Neuron (in vitro differentiated cells): ENCODE data around the gene FHIT.
"Not testable (repeated sequence)": the region's sequence is repeated elsewhere in the genome, so short reads cannot be mapped to it uniquely, and the experiment has no call there.

Experiments used
- H2AFZ ChIP-seq: one replicate; pipeline ENCODE4 v1.6.1; 2013; ENCODE audit warnings: low read depth, mild to moderate bottlenecking, inconsistent platforms, low read length, moderate library complexity
- H3K27me3 ChIP-seq: one replicate; pipeline ENCODE4 v1.6.1; 2013; ENCODE audit warnings: low read length; ENCODE audit not compliant: insufficient read depth
- H3K36me3 ChIP-seq: one replicate; pipeline ENCODE4 v1.6.1; 2013; ENCODE audit warnings: low read length; ENCODE audit not compliant: insufficient read depth
- H3K4me1 ChIP-seq: one replicate; pipeline ENCODE4 v1.6.1; 2013; ENCODE audit warnings: low read length; ENCODE audit not compliant: insufficient read depth
- H3K4me3 ChIP-seq: 2 replicates; pipeline ENCODE4 v1.5.1; 2013; ENCODE audit warnings: mild to moderate bottlenecking, low read length, moderate library complexity
- H3K9me3 ChIP-seq: one replicate; pipeline ENCODE4 v1.6.1; 2013; ENCODE audit warnings: low read length

Gene FHIT

GRCh38 chr3:59949311-59949710 is 1301.9 kb downstream of the FHIT start:
- Histone ChIP-seq H3K36me3 (no peaks in the 10 kb centered on the region), H3K27me3 (no peaks in the 10 kb centered on the region), H3K4me1 (no peaks in the 10 kb centered on the region), H3K4me3 (no peak overlapping the region), H3K9me3 (no peaks in the 10 kb centered on the region), H2AFZ (no peak overlapping the region)

GRCh38 chr3:59946401-59946800 is 1304.9 kb downstream of the FHIT start:
- no peak overlapping the region for H2AFZ ChIP-seq
- no peaks in the 10 kb centered on the region for H3K36me3 ChIP-seq
- no peaks in the 10 kb centered on the region for H3K9me3 ChIP-seq
- no peaks in the 10 kb centered on the region for H3K4me1 ChIP-seq
- no peaks in the 10 kb centered on the region for H3K27me3 ChIP-seq
- H3K4me3 ChIP-seq: no peak overlapping the region

DNA sequence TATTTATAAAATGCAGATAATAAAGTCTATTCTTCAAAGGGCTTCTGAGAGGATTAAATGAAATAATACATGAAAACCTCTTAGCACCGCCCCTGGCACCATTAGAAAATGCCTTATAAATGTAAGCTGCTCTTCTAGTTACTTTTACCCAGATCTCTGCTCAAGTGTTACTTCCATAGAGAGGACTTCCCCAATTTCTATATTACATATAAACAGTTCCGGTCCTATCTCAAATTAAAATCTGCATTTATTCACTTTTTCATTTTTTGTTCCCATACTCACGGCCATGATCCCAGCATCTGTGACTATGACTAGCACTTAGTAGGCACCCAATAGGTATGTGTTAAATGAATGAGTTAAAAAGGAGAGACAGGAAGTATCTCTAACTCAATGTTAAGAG is 1310.5 kb downstream of the FHIT start:
- H3K4me1 ChIP-seq: no peaks in the 10 kb centered on the region
- no peak overlapping the region for H3K4me3 ChIP-seq
- no peaks in the 10 kb centered on the region for H3K27me3 ChIP-seq
- no peaks in the 10 kb centered on the region for H3K36me3 ChIP-seq
- H2AFZ ChIP-seq: no peak overlapping the region
- H3K9me3 ChIP-seq: no peaks in the 10 kb centered on the region

DNA sequence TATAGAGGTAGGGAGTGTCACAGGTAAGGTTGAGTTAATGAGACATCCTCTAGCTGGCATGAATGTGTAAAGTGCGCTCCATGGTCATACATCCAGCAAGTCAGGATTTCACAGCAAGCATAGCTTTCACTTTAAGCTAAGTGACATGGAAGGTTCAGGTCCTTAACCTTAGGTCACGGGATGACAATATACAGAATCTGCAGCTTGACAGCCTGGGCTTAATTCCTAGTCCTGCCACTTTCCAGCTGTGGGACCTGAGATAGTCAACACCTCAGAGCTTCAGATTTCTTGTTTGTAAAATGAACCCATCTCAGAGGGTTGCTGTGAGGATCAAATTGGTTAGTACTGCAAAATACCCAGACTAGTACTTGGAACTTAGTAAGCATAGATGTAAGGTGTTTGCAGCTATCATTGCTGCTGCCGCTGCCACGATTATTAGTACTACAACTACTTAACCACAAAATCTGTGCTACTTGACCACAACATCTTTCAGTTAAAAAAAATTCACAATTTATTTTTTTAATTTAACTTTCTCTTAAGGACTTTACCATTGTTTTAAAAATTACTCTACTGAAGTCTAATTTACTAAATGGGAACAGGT is 1311.3 kb downstream of the FHIT start:
- H3K4me3 ChIP-seq: no peak overlapping the region
- H3K36me3 ChIP-seq: no peaks in the 10 kb centered on the region
- H3K4me1 ChIP-seq: no peaks in the 10 kb centered on the region
- no peaks in the 10 kb centered on the region for H3K27me3 ChIP-seq
- H2AFZ ChIP-seq: no peak overlapping the region
- no peaks in the 10 kb centered on the region for H3K9me3 ChIP-seq

DNA sequence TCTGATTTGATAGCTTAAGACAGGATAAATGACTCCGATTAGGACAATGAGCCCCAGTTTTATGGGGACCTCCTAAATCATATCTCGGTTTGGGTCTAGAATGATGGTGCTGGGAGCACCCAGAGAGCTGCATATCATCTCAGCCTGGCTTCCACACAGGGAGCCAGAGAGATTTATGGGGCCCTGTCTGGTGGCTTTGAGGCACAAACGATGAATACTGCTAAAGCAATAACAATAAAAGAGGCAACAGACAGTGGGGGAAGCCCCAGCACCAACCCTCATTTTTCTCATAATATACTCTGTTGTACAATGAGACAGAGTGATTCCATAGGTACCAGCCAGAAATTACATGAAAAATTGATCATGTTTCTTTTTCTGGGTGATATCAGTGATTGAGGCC is 1312.4 kb downstream of the FHIT start:
- no peaks in the 10 kb centered on the region for H3K4me1 ChIP-seq
- H2AFZ ChIP-seq: no peak overlapping the region
- no peaks in the 10 kb centered on the region for H3K27me3 ChIP-seq
- H3K4me3 ChIP-seq: no peak overlapping the region
- no peaks in the 10 kb centered on the region for H3K36me3 ChIP-seq
- no peaks in the 10 kb centered on the region for H3K9me3 ChIP-seq

- Histone ChIP-seq H3K4me1 (no peaks in the 10 kb centered on the region), H3K9me3 (no peaks in the 10 kb centered on the region), H2AFZ (no peak overlapping the region), H3K27me3 (no peaks in the 10 kb centered on the region), H3K4me3 (no peak overlapping the region), H3K36me3 (no peaks in the 10 kb centered on the region)
Observed at GRCh38 chr3:59937201-59937600, 1314.1 kb downstream of the FHIT start.

GRCh38 chr3:59936472-59936871 is 1314.8 kb downstream of the FHIT start:
- Histone ChIP-seq H3K27me3 (no peaks in the 10 kb centered on the region), H3K9me3 (no peaks in the 10 kb centered on the region), H3K4me3 (no peak overlapping the region)

GRCh38 chr3:59935025-59935424 is 1316.2 kb downstream of the FHIT start:
- Histone ChIP-seq H2AFZ (no peak overlapping the region), H3K36me3 (no peaks in the 10 kb centered on the region), H3K9me3 (no peaks in the 10 kb centered on the region), H3K4me1 (no peaks in the 10 kb centered on the region), H3K4me3 (no peak overlapping the region), H3K27me3 (peaks cover 1% of the 10 kb centered on the region)

More at GRCh38 chr3:59936472-59936871, 1314.8 kb downstream of the FHIT start:
- H3K36me3 ChIP-seq: no peaks in the 10 kb centered on the region
- H3K4me1 ChIP-seq: no peaks in the 10 kb centered on the region
- no peak overlapping the region for H2AFZ ChIP-seq

GRCh38 chr3:59934560-59934959 is 1316.7 kb downstream of the FHIT start:
- H3K4me1 ChIP-seq, H3K9me3 ChIP-seq, H3K27me3 ChIP-seq, H2AFZ ChIP-seq, H3K36me3 ChIP-seq, H3K4me3 ChIP-seq: not testable (repeated sequence)

- Histone ChIP-seq H3K27me3 (peaks cover 3% of the 10 kb centered on the region), H3K4me3 (no peak overlapping the region), H2AFZ (no peak overlapping the region), H3K4me1 (no peaks in the 10 kb centered on the region), H3K9me3 (no peaks in the 10 kb centered on the region), H3K36me3 (no peaks in the 10 kb centered on the region)
Observed at GRCh38 chr3:59930170-59930569, 1321.1 kb downstream of the FHIT start.

- Histone ChIP-seq H3K36me3 (no peaks in the 10 kb centered on the region), H3K9me3 (no peaks in the 10 kb centered on the region), H2AFZ (no peak overlapping the region), H3K4me3 (no peak overlapping the region), H3K27me3 (peaks cover 3% of the 10 kb centered on the region), H3K4me1 (no peaks in the 10 kb centered on the region)
Observed at GRCh38 chr3:59927056-59927455, 1324.2 kb downstream of the FHIT start.

DNA sequence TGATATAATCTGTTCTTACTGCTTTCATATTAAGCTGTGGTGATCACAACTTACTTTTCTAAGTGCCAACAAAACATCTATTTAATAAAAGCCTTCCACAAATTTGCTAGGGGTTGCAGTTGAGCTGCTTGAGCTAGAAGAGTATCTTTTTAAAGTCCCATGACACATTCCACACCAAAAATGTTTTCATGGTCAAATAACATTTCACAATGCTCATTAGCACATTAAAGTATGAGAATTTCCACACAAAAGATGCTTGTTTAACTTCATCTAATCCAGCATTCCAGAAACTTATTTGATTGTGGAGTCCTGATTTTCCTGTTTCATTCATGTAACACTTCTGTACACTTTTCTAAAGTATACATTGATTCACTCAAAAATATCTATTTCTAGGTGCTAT is 1325.3 kb downstream of the FHIT start:
- Histone ChIP-seq H3K4me3 (no peak overlapping the region), H2AFZ (no peak overlapping the region), H3K27me3 (peaks cover 3% of the 10 kb centered on the region), H3K9me3 (no peaks in the 10 kb centered on the region), H3K4me1 (no peaks in the 10 kb centered on the region), H3K36me3 (no peaks in the 10 kb centered on the region)

DNA sequence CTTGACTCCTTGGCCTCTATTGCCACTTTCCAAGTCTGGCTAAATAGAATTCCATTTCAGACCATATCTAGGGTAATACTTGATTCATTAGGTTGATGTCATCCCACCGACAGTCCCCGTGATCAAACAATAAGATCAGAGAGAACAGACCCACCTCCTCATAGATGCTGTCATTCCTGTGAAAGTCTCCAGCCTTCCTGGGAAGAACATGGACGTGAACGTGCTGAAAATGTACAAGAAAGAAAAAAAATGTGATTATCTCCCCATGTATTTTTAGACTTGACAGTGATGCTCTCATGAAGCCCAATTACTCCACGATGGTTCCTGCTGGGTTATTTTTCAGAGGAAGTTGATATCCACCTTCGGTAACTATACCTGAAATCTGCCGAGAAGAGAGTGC is 1329.1 kb downstream of the FHIT start:
- H3K4me3 ChIP-seq: no peak overlapping the region

DNA sequence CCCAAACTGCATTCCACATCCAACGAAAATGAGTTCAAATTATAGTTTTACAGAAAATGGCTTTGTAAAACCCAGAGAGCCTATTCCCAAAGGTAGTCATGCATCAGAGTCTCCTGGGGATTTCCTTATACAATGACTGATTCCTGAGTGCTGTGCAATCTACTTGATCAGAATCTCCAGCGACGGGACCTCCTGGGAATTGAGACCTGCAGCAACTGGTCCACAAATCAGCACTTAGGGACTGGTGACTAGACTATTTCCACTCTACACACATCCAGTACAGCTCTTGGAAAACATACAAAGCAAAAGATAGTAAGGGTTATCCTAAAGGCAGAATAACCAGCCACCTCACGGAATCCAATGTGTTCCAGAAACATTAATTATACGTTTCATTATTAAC is 1330.4 kb downstream of the FHIT start:
- Histone ChIP-seq H3K4me1 (peaks cover 2% of the 10 kb centered on the region), H3K36me3 (no peaks in the 10 kb centered on the region), H3K9me3 (no peaks in the 10 kb centered on the region), H2AFZ (no peak overlapping the region), H3K4me3 (no peak overlapping the region), H3K27me3 (no peaks in the 10 kb centered on the region)

More for the DNA sequence above, 1329.1 kb downstream of the FHIT start:
- H3K9me3 ChIP-seq: no peaks in the 10 kb centered on the region
- no peak overlapping the region for H2AFZ ChIP-seq
- H3K27me3 ChIP-seq: no peaks in the 10 kb centered on the region
- no peaks in the 10 kb centered on the region for H3K4me1 ChIP-seq
- H3K36me3 ChIP-seq: no peaks in the 10 kb centered on the region
